ENCODE results near the gene LSS.
"Not testable (repeated sequence)": the region's sequence is repeated elsewhere in the genome, so short reads cannot be mapped to it uniquely, and the experiment has no call there.

LSS gene

GRCh38 chr21:46252840-46253239 lies 24.3 kb upstream of the LSS start:
- Mint-ChIP-seq H3K27ac (peak overlapping the region; percentile 89), H3K9me3 (no peaks in the 10 kb centered on the region), H3K4me3 (no peak overlapping the region), H3K4me1 (peaks cover 46% of the 10 kb centered on the region), H3K36me3 (peaks cover 99% of the 10 kb centered on the region)
- DNase-seq (ENCODE audit: low spot score in 2 of 2): no peak
- no peak for ATAC-seq

- H3K4me3 Mint-ChIP-seq: no peak overlapping the region
- H3K36me3 Mint-ChIP-seq: peaks cover 98% of the 10 kb centered on the region
- H3K4me1 Mint-ChIP-seq: peaks cover 47% of the 10 kb centered on the region
- no peaks in the 10 kb centered on the region for H3K9me3 Mint-ChIP-seq
- DNase-seq (ENCODE audit: low spot score in 2 of 2) (no peak), ATAC-seq (no peak)
- H3K27ac Mint-ChIP-seq: peak overlapping the region; percentile 46
These were observed 21.7 kb upstream of the LSS start for GRCh38 chr21:46250146-46250725.

- peaks cover 98% of the 10 kb centered on the region for H3K36me3 Mint-ChIP-seq
- ATAC-seq (no peak), DNase-seq (ENCODE audit: low spot score in 2 of 2) (no peak)
- peaks cover 33% of the 10 kb centered on the region for H3K4me1 Mint-ChIP-seq
- H3K4me3 Mint-ChIP-seq: no peak overlapping the region
- H3K9me3 Mint-ChIP-seq: no peaks in the 10 kb centered on the region
- peak overlapping the region; percentile 46 for H3K27ac Mint-ChIP-seq
These were observed 20.3 kb upstream of the LSS start for GRCh38 chr21:46248827-46249226.

GRCh38 chr21:46248422-46248782 lies 19.8 kb upstream of the LSS start:
- H3K27ac Mint-ChIP-seq: peak overlapping the region; percentile 46

GRCh38 chr21:46247699-46248421 lies 19.3 kb upstream of the LSS start:
- H3K9me3 Mint-ChIP-seq: no peaks in the 10 kb centered on the region
- DNase-seq (ENCODE audit: low spot score in 2 of 2) (no peak), ATAC-seq (no peak)
- H3K27ac Mint-ChIP-seq: peak overlapping the region; percentile 46
- peaks cover 31% of the 10 kb centered on the region for H3K4me1 Mint-ChIP-seq
- peaks cover 98% of the 10 kb centered on the region for H3K36me3 Mint-ChIP-seq
- no peak overlapping the region for H3K4me3 Mint-ChIP-seq

More at GRCh38 chr21:46248422-46248782, 19.8 kb upstream of the LSS start:
- peaks cover 31% of the 10 kb centered on the region for H3K4me1 Mint-ChIP-seq
- peaks cover 98% of the 10 kb centered on the region for H3K36me3 Mint-ChIP-seq
- H3K9me3 Mint-ChIP-seq: no peaks in the 10 kb centered on the region
- DNase-seq (ENCODE audit: low spot score in 2 of 2): no peak
- ATAC-seq: no peak
- no peak overlapping the region for H3K4me3 Mint-ChIP-seq

- Mint-ChIP-seq H3K27ac (no peak overlapping the region), H3K36me3 (peaks cover 98% of the 10 kb centered on the region), H3K4me3 (no peak overlapping the region), H3K9me3 (no peaks in the 10 kb centered on the region), H3K4me1 (peaks cover 31% of the 10 kb centered on the region)
- no peak for ATAC-seq
- no peak for DNase-seq (ENCODE audit: low spot score in 2 of 2)
These were observed 17.8 kb upstream of the LSS start for GRCh38 chr21:46246345-46246744.

- ATAC-seq: no peak
- H3K36me3 Mint-ChIP-seq: peaks cover 98% of the 10 kb centered on the region
- H3K27ac Mint-ChIP-seq: no peak overlapping the region
- H3K4me1 Mint-ChIP-seq: peaks cover 24% of the 10 kb centered on the region
- no peak for DNase-seq (ENCODE audit: low spot score in 2 of 2)
- no peak overlapping the region for H3K4me3 Mint-ChIP-seq
- no peaks in the 10 kb centered on the region for H3K9me3 Mint-ChIP-seq
These were observed 16.8 kb upstream of the LSS start for GRCh38 chr21:46245213-46245915.

- ATAC-seq (no peak), DNase-seq (ENCODE audit: low spot score in 2 of 2) (no peak)
- Mint-ChIP-seq H3K9me3 (no peaks in the 10 kb centered on the region), H3K36me3 (peaks cover 98% of the 10 kb centered on the region), H3K27ac (no peak overlapping the region), H3K4me1 (peaks cover 17% of the 10 kb centered on the region), H3K4me3 (no peak overlapping the region)
These were observed 16.0 kb upstream of the LSS start for GRCh38 chr21:46244602-46245001.

- DNase-seq (ENCODE audit: low spot score in 2 of 2): no peak
- no peak overlapping the region for H3K27ac Mint-ChIP-seq
- peaks cover 98% of the 10 kb centered on the region for H3K36me3 Mint-ChIP-seq
- H3K4me3 Mint-ChIP-seq: no peak overlapping the region
- peaks cover 15% of the 10 kb centered on the region for H3K4me1 Mint-ChIP-seq
- H3K9me3 Mint-ChIP-seq: no peaks in the 10 kb centered on the region
- ATAC-seq: peak; percentile 68
These were observed 15.4 kb upstream of the LSS start for GRCh38 chr21:46243960-46244361.

- no peak overlapping the region for H3K4me3 Mint-ChIP-seq
- ATAC-seq: no peak
- no peaks in the 10 kb centered on the region for H3K9me3 Mint-ChIP-seq
- H3K4me1 Mint-ChIP-seq: peaks cover 11% of the 10 kb centered on the region
- H3K36me3 Mint-ChIP-seq: peaks cover 98% of the 10 kb centered on the region
- no peak for DNase-seq (ENCODE audit: low spot score in 2 of 2)
- peak overlapping the region; percentile 86 for H3K27ac Mint-ChIP-seq
These were observed 14.8 kb upstream of the LSS start for GRCh38 chr21:46243325-46243724.

GRCh38 chr21:46241577-46241976 lies 13.0 kb upstream of the LSS start:
- peaks cover 95% of the 10 kb centered on the region for H3K36me3 Mint-ChIP-seq

GRCh38 chr21:46239817-46240325 lies 11.3 kb upstream of the LSS start:
- ATAC-seq (no peak), DNase-seq (ENCODE audit: low spot score in 2 of 2) (no peak)
- Mint-ChIP-seq H3K9me3 (no peaks in the 10 kb centered on the region), H3K4me3 (no peak overlapping the region), H3K36me3 (peaks cover 95% of the 10 kb centered on the region), H3K27ac (no peak overlapping the region), H3K4me1 (peaks cover 6% of the 10 kb centered on the region)

More at GRCh38 chr21:46241577-46241976, 13.0 kb upstream of the LSS start:
- H3K9me3 Mint-ChIP-seq; H3K4me3 Mint-ChIP-seq; H3K27ac Mint-ChIP-seq; ATAC-seq; DNase-seq (ENCODE audit: low spot score in 2 of 2); H3K4me1 Mint-ChIP-seq: not testable (repeated sequence)

- no peak overlapping the region for H3K4me3 Mint-ChIP-seq
- H3K9me3 Mint-ChIP-seq: no peaks in the 10 kb centered on the region
- peaks cover 24% of the 10 kb centered on the region for H3K4me1 Mint-ChIP-seq
- ATAC-seq (no peak), DNase-seq (ENCODE audit: low spot score in 2 of 2) (no peak)
- peaks cover 87% of the 10 kb centered on the region for H3K36me3 Mint-ChIP-seq
- H3K27ac Mint-ChIP-seq: no peak overlapping the region
These were observed 8.9 kb upstream of the LSS start for GRCh38 chr21:46237474-46237873.

GRCh38 chr21:46234436-46234950 lies 5.9 kb upstream of the LSS start:
- Mint-ChIP-seq H3K4me1 (peaks cover 38% of the 10 kb centered on the region), H3K27ac (peak overlapping the region; percentile 83), H3K4me3 (no peak overlapping the region), H3K9me3 (no peaks in the 10 kb centered on the region), H3K36me3 (peaks cover 65% of the 10 kb centered on the region)
- DNase-seq (ENCODE audit: low spot score in 2 of 2): no peak
- no peak for ATAC-seq

- peaks cover 70% of the 10 kb centered on the region for H3K4me1 Mint-ChIP-seq
- DNase-seq (ENCODE audit: low spot score in 2 of 2): no peak
- ATAC-seq: no peak
- H3K36me3 Mint-ChIP-seq: peaks cover 30% of the 10 kb centered on the region
- H3K9me3 Mint-ChIP-seq: no peaks in the 10 kb centered on the region
- H3K27ac Mint-ChIP-seq: peak overlapping the region; percentile 96
- H3K4me3 Mint-ChIP-seq: peak overlapping the region; percentile 85
These were observed 1.3 kb upstream of the LSS start for GRCh38 chr21:46229923-46230260.
